Fibroblast of pulmonary artery (primary cell): ENCODE data around the gene LRRC27.

Source experiments
- DNase-seq: peaks from one replicate; pipeline ENCODE4 v3.0.0-alpha.2; 2010; ENCODE audit warnings: low read depth
- H3K4me3 ChIP-seq: replicated peaks from 2 replicates; pipeline ENCODE4 v1.5.1; 2011; ENCODE audit warnings: low read depth, mild to moderate bottlenecking, control low read depth, low read length, moderate library complexity
- CTCF ChIP-seq: IDR thresholded peaks from 2 replicates; pipeline ENCODE4 v1.5.1; 2011; ENCODE audit warnings: mild to moderate bottlenecking, control low read depth, low read length, inconsistent platforms; ENCODE audit errors: missing control alignments

Gene LRRC27

DNA sequence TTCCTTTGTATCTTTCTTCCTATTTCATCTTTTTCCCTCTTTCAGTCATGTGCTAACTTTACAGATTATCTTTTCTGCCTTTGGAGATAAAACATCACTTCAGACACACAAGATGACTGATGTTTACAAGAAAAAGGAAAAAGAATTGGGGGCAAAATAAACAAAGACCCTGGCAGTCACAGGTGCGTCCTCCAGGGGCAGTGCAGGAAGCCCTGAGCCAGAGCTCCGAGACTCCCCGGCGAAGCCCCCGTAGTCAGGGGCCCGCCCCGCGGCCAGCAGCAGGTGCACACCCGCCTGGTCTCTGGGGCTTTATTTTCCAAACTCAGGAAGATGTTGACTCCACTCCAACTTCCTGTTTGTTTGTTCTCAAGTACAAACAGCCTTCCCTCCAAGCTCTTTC, 34.5 kb upstream of the LRRC27 start:
- no peak for TF ChIP-seq CTCF

GRCh38 chr10:132298038-132298881, 33.7 kb upstream of the LRRC27 start:
- TF ChIP-seq CTCF, result no peak
- H3K4me3 ChIP-seq, result no peak overlapping the region
- no peak for DNase-seq

More for the DNA sequence above, 34.5 kb upstream of the LRRC27 start:
- DNase-seq, result no peak
- no peak overlapping the region for H3K4me3 ChIP-seq

DNA sequence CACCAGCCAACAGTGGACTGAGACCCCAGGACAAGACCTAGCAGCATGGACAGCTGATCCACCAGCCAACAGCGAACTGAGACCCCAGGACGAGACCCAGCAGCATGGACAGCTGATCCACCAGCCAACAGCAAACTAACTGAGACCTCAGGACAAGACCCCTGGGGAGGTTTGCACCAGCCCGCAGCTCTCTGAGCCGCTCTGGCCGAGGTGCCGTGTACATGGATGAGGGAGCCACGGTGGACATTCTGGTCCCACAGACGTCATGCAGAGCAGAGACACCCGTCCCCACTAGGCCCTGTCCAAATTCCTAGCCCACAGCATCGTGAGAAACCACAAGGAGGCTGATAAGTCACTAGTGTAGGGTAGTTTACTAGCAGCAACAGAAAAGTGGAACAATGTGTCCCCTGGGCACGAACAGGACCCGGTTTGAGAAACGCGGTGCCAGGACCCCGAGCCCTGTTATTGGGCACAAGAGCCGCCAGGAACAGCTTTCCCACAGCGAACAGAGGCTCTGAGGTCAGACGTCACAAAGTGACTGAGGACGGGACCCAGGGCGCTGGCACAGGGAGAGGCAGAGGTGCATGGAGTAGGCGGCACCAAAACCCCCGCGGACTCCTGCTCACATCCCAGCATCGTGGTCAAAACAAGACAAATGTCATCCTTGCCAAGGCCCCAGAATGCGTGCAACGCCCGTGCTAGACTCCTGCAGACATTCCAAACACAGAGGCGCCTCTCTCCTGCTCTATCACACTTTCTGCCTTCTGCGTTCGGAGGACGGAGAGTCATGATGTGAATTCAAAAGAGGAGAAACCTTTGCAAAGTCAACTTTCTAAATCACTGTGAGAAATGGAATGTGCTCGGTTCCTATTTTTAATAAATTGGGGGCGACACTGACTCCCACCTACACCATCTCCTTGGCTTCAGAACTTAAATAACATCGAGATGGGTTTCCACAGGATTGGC, 32.3 kb upstream of the LRRC27 start:
- no peak for DNase-seq
- H3K4me3 ChIP-seq, result no peak overlapping the region
- TF ChIP-seq CTCF, result no peak

DNA sequence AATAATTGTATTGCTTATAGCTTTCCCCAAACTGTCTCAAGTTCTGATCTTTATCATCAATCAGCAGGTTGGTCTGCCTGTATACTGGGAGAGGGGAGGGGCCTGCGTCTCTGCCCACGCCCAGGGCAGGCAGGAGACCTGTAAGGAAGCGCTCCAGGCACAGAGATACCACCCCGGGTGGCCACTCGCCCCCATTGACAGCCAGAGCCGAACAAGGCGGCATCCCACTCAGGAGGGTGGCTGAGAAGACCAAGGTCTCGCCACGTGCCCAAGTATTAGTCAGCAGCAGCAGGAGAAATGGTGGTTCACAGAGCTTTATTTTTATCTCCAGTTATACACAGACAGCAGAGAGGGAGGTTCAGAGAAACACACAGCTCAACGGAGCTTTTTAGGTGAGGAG, 31.4 kb upstream of the LRRC27 start:
- TF ChIP-seq CTCF, result no peak
- DNase-seq, result no peak
- H3K4me3 ChIP-seq, result no peak overlapping the region

DNA sequence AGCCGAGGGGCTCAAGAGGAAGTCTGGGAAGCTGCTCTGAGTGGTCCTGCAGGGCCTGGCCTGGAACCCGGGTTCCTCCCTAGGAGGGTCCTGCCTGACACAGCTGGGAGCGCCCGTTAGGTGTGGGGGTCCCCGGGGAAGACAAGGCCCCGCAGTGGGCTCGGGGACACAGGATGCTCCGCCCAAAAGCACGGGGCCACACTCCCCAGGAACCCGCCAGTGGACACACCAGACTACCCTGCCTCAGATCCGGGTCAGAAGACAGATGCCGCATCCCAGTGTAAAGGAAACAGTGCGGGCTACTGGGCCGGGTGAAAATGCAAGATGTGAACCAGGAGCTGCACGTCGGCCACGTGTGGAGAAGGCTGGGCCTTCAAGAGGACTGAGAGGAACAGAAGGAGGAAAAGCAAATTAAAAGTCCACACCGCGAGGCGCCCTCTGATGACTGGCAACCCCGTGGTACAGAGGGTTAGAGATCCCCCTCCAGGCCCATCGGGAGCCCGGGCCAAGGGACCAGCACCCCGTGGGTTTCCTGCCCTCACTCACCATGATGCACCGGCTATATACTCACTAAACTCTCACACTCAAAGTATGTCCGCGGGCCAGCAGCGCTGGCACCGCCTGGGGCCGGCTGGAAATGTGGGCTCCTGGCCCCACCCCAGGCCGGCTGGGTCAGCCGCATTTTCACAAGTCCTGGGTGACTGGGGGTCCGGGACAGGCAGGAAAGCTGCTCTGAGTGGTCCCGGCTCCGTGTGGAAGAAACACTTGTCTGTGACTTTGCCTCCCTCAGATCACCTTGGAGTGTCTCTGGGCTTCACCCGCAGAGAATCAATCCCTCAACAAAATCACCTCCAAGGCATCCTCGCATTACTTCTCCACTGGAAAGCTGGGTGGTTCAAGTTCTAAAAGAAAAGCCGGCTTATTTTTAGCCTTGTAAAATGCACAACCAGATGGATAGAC, 30.3 kb upstream of the LRRC27 start:
- H3K4me3 ChIP-seq, result no peak overlapping the region
- no peak for TF ChIP-seq CTCF
- no peak for DNase-seq
